Measurements from ENCODE around the gene NRXN3.

The NRXN3 gene

GRCh38 chr14:79379266-79379665 is 1209.1 kb downstream of the NRXN3 start:
- no peak for DNase-seq (ENCODE audit: low read depth in 1 of 2, low spot score in 1 of 2)

- no peak for DNase-seq (ENCODE audit: low read depth in 1 of 2, low spot score in 1 of 2)
Observed at GRCh38 chr14:79383031-79383430, 1212.9 kb downstream of the NRXN3 start.

- DNase-seq (ENCODE audit: low read depth in 1 of 2, low spot score in 1 of 2), result no peak
Observed at GRCh38 chr14:79383475-79383874, 1213.3 kb downstream of the NRXN3 start.

GRCh38 chr14:79395061-79395460 is 1224.9 kb downstream of the NRXN3 start:
- no peak for DNase-seq (ENCODE audit: low read depth in 1 of 2, low spot score in 1 of 2)

- DNase-seq (ENCODE audit: low read depth in 1 of 2, low spot score in 1 of 2), result no peak
Observed at GRCh38 chr14:79404874-79405511, 1234.8 kb downstream of the NRXN3 start.

- DNase-seq (ENCODE audit: low read depth in 1 of 2, low spot score in 1 of 2), result no peak
Observed at GRCh38 chr14:79405512-79405910, 1235.3 kb downstream of the NRXN3 start.

- no peak for DNase-seq (ENCODE audit: low read depth in 1 of 2, low spot score in 1 of 2)
Observed at GRCh38 chr14:79407572-79407971, 1237.4 kb downstream of the NRXN3 start.

- DNase-seq (ENCODE audit: low read depth in 1 of 2, low spot score in 1 of 2), result no peak
Observed at GRCh38 chr14:79408696-79409095, 1238.5 kb downstream of the NRXN3 start.

GRCh38 chr14:79411403-79412174 is 1241.4 kb downstream of the NRXN3 start:
- no peak for DNase-seq (ENCODE audit: low read depth in 1 of 2, low spot score in 1 of 2)

GRCh38 chr14:79412822-79413221 is 1242.6 kb downstream of the NRXN3 start:
- no peak for DNase-seq (ENCODE audit: low read depth in 1 of 2, low spot score in 1 of 2)

- no peak for DNase-seq (ENCODE audit: low read depth in 1 of 2, low spot score in 1 of 2)
Observed at GRCh38 chr14:79413734-79414428, 1243.7 kb downstream of the NRXN3 start.

GRCh38 chr14:79415726-79416125 is 1245.6 kb downstream of the NRXN3 start:
- DNase-seq (ENCODE audit: low read depth in 1 of 2, low spot score in 1 of 2), result no peak

GRCh38 chr14:79417961-79418360 is 1247.8 kb downstream of the NRXN3 start:
- no peak for DNase-seq (ENCODE audit: low read depth in 1 of 2, low spot score in 1 of 2)

GRCh38 chr14:79418649-79419415 is 1248.7 kb downstream of the NRXN3 start:
- DNase-seq (ENCODE audit: low read depth in 1 of 2, low spot score in 1 of 2), result no peak

GRCh38 chr14:79419571-79420327 is 1249.6 kb downstream of the NRXN3 start:
- no peak for DNase-seq (ENCODE audit: low read depth in 1 of 2, low spot score in 1 of 2)

GRCh38 chr14:79420725-79421124 is 1250.6 kb downstream of the NRXN3 start:
- DNase-seq (ENCODE audit: low read depth in 1 of 2, low spot score in 1 of 2), result no peak

GRCh38 chr14:79421811-79422210 is 1251.6 kb downstream of the NRXN3 start:
- no peak for DNase-seq (ENCODE audit: low read depth in 1 of 2, low spot score in 1 of 2)

- no peak for DNase-seq (ENCODE audit: low read depth in 1 of 2, low spot score in 1 of 2)
Observed at GRCh38 chr14:79424462-79424861, 1254.3 kb downstream of the NRXN3 start.

GRCh38 chr14:79426103-79426755 is 1256.1 kb downstream of the NRXN3 start:
- no peak for DNase-seq (ENCODE audit: low read depth in 1 of 2, low spot score in 1 of 2)

- no peak for DNase-seq (ENCODE audit: low read depth in 1 of 2, low spot score in 1 of 2)
Observed at GRCh38 chr14:79432640-79433039, 1262.5 kb downstream of the NRXN3 start.

Measured in activated CD4-positive, alpha-beta T cell treated with anti-CD3 and anti-CD28 coated beads, Interleukin-2, amount 50 U/mL, for 24 hours (primary cell).